HG03108 (cell line): Measurements from ENCODE around the gene TMC6.
"Not testable (repeated sequence)": the region's sequence is repeated elsewhere in the genome, so short reads cannot be mapped to it uniquely, and the experiment has no call there.

ENCODE experiments used
- ATAC-seq: cut with Tn5 transposase; IDR thresholded peaks from one replicate; pipeline ENCODE4 v1.9.1; 2021; ENCODE audit warnings: moderate library complexity; ENCODE audit not compliant: unreplicated experiment

The TMC6 gene

DNA sequence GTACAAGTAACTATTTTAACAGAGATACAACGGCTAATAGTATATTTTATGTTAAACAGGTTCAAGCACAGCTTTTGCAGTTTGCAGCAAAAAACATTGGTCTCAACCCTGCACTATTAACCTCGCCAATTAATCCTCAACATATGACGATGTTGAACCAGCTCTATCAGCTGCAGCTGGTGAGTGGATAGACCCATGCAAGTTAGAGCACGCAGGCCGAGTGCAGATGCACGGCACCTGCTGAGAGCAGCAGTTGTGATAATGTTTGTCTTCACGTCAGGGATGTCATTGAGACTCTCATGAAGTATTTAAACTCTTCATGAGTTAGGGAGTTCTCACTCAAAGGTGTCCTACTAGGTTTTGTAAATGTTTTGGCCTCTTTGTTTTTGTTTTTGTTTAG is 45.6 kb downstream of the TMC6 start:
- no peak for ATAC-seq

DNA sequence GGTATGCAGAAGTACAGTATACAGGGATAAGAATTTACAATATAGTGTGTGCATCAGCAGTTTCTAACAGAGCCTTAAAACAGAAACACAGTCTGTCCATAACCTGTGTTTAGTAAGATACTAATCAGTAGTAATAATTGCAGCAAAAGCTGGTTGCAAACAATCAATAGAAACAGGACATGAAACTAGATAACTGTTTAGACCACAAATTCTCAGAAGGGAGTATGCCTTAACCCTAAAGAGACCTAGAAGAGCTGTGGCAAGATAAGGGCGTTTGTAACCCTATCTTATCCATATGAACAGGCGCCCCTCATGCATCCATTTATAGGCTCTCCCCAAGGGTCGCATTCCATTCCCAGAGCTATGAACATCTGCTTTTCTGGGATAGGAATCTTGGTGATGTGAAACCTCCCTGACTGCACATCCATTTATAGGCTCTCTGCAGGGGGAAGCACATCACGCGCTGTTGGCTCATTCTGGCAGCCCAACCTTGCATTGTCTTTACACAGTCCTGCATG is 46.1 kb downstream of the TMC6 start:
- not testable (repeated sequence) for ATAC-seq

DNA sequence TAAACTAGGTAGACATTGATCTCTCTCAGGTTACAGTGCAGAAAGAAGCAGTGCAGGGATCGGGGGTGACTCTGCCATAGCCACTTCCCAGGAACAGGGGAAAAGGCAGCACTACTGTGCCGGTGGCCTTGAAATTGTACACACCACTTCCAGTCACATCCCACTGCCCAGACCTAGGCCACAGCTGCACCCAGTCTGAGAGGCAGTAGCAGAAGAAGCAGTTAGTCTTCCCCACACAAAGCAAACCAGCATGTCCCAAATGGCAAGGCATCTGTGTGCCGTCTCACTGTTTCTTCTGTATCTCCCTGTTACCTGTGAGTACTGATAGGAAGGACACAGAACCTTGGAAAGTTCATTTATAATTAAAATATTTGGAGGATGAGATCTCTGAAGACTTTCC is 47.0 kb downstream of the TMC6 start:
- ATAC-seq = no peak

DNA sequence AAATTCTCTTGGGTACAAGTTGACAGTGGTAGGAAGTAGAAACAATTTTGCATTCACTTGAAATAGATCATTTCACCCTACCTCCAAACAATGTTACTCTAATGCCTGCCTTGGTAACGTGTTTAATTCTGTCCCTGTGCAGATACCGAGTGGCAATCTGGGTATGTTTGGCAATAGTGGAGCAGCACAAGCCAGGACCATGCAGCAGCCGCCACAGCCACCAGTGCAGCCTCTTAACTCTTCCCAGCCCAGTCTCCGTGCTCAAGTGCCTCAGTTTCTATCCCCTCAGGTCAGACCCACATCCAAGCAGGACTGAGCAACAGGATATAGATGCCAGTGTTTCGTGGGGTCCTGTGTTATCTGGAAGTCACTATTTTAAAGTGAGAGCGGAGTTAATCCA is 49.3 kb downstream of the TMC6 start:
- ATAC-seq = no peak

DNA sequence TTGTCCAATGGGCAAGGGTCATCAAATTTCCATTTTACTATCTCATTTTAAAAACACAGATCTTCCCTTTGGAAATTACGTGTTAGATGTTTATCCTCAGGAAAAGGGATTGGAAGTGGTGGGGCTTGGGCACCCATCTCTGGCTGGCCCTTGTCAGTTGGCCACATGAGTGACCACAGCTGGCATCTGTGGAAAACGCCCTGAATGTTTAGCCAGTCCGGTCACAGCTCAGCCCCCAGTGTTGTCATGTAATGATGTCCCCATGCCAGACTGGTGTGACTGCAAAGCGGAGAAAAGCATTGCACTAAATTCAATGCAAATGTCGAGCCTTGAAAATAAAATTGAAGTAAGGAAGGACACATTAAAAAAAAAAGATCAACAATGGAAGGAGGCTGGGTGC is 53.0 kb downstream of the TMC6 start:
- no peak for ATAC-seq

DNA sequence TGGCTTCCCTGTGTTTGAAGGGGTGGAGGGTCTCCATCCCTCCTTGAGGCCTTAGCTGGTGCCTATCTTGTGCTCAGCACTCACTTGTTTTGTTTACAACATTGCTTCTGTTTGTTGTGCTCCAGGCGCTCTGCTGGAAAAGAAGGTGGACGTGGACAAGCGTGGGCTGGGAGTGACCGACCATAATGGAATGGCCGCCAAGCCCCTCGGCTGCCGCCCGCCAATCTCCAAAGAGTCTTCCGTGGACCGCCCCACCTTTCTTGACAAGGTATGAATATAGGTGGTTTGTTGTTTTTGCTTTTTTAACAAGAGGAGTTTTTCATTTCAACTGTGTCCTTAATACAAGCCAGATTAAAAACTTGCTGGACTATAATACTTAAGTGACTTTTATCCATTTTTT is 53.5 kb downstream of the TMC6 start:
- ATAC-seq = no peak

DNA sequence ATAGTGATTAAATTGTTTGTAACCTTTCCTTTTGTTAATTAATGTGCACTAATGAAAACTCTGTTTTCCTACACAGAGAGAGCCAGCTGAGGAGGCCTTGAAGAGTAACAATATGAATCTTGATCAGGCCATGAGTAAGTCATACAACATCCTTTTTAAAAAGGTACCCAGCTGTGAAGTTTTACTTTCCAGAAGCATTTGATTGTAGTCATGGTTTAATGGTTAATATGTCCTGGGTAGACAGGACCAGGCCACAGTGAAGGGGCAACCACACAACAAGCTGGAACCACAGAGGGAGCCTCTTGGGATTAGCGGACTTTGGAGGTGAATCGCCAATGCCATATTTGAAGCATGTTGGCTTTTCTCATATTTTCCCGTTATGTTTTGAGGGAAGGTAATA is 55.6 kb downstream of the TMC6 start:
- no peak for ATAC-seq

DNA sequence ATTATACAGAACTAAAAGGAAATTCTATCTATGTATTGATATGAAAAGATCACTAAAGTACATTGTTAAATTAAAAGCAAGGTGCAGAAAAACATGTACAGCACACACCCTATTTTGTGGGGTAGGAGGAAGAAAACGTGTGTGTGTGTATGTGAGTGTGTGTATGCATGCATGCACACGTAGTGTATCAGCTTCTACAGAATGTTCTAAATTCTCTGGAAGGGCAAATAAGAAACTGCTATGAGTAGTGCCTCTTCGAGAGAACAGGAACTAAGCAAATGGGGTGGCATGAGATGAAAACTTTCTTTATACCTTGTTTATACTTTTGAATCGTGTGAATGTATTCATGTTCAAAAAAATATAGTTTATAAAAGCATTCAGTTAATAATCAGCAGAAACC is 58.9 kb downstream of the TMC6 start:
- no peak for ATAC-seq

DNA sequence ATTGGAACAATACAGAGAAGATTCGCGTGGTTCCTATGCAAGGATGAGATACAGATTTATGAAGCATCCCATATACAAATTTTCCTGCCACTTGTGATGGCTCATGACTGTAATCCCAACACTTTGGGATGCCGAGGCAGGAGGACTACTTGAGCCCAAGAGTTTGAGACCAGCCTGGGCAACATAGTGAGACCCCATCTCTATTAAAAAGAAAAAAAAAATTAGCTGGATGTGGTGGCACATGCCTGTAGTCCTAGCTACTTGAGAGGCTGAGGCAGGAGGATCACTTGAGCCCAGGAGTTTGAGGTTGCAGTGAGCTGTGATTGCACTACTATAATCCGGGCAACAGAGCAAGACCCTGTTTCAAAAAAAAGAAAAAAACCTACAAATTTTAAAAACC is 61.6 kb downstream of the TMC6 start:
- not testable (repeated sequence) for ATAC-seq

DNA sequence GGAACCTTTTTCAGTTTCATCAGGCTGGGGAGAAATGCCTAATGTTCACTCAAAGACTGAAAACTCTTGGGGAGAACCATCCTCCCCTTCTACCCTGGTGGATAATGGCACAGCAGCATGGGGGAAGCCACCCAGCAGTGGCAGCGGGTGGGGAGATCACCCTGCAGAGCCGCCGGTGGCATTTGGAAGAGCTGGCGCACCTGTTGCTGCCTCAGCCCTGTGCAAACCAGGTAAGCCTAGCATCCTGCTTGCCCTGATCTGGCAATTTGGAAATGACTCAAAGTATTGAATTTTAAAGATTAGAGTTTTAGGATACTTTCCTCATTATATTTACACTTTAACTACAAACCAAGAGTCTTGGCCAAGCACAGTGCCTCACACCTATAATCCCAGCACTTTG is 63.8 kb downstream of the TMC6 start:
- ATAC-seq = no peak

DNA sequence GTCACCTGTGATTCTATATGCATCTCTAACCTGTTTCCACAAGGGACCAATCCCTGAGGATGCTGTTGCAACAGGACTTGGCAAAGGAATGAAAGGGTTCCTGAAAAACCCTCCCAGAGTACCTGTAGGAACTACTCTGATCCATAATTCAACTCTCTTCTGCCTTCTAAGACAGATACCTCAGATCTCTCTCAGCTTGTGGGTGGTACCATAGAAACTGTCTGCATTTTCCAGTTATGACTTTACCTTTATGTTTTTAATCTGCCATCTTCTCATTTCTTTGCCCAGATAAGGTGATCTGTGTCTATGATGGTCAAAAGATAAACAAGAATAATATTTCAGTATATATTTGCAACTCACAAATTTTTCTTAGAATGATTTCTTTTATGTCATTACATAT is 65.1 kb downstream of the TMC6 start:
- no peak for ATAC-seq

DNA sequence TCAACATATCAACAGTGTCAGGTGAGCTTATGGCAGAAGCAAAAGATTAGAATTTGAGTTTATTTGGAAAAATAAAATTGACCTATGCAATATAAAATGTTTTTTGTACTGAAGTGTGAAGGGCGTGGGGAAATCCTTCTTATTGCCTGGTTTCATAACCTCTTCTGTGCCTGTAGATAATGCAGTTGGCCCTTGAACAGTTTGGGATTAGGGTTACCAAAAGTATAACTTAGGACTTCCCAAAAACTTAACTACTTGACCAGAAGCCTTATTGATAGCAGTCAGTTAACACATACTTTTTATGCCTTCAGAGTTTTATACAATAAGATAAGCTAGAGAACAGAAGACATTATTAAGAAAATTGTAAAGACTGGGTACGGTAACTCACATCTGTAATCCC is 66.0 kb downstream of the TMC6 start:
- ATAC-seq = no peak
